Hair follicular keratinocyte (primary cell): ENCODE measurements around the gene GIPR. TPM values are rescaled to one million over a fixed set of nuclear protein-coding genes. Genes with fewer than 3 reads are reported as not detected.

ENCODE experiments used
- total RNA-seq: library from RNA; depleted of rRNA; stranded (reverse); fragments of >200 nt; gene quantifications from 2 replicates; pipeline ENCODE4 v1.2.3, GENCODE V29; 2015

Gene GIPR, protein sequence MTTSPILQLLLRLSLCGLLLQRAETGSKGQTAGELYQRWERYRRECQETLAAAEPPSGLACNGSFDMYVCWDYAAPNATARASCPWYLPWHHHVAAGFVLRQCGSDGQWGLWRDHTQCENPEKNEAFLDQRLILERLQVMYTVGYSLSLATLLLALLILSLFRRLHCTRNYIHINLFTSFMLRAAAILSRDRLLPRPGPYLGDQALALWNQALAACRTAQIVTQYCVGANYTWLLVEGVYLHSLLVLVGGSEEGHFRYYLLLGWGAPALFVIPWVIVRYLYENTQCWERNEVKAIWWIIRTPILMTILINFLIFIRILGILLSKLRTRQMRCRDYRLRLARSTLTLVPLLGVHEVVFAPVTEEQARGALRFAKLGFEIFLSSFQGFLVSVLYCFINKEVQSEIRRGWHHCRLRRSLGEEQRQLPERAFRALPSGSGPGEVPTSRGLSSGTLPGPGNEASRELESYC
- total RNA-seq: 0.15 and 1.4 TPM in 2 replicates

DNA sequence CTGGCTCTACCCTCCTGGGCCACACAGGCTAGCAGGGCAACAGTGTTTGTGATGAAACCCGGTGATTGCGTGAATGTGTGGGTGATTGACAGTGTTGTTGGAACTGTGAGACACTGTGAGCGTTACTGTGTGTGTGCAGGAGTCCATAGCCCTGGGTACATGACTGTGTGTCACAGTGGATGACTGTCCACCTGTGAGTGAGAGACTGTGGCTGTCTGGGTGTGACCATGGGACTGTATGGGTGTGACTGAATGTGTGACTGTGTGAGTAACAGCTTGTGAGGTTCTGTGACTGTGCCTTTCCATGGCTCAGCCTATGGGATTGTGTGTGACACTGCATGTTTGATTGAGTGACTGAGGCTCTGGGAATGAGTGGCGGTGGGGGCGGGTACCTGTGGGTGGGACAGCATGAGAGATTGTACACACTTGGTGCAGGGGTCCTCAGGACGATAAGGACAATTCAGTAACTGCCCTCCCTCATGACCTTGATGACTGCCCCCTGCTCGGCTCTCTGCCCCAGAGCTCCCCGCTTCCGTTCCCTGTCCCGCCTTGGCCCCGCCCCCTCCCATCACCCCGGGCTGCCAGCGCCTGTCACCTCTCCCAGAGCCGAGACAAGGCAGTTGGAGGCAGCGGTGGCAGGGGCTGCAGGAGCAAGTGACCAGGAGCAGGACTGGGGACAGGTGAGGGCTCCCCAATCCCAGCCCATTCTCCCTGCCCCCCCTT is at the start of gene GIPR:
GIPR (plus strand) TSS at position 602 of the 722 bp plus-strand sequence. CDS start 1,300 bp downstream, outside the sequence.

DNA sequence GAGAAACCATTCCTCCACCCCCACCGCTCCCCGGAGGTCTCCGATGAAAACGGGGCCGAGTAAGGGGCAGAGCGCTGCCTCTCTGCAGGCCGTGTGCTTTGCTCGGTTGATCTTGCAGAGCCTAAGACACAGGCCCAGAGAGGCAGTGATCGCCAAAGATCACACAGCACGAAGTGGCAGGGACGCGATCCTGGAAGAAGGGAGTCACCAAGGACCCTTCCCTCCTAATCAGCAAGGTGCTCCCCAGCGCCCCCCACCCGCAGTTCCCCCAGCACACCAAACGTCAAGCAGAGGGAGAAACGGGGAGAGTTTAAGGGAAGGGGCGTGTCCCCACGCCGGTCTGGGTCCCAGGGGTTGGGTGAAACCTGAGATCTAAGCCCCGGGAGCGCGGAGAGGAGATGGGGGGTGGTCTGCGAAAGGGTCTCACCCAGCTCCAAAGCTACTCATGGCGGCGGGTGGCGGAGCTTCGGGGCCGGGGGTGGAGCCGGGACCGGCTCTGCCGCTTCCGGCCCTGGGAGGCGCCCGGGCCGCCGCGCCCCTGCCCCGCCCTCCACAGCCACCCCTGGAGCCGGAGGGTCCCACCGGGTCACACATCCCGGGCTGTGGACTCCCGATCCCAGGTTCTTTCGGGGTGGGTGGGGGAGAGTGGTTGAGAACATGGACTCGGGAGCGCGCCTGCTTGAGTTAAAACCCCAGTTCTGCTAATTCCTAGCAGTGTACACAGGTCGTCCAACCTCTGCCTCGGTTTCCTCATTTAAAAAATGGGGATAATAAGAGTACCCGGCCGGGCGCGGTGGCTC is 28.9 kb upstream of the GIPR start, which contains the start of gene EML2:
EML2 (minus strand) TSS at position 468 of the 800 bp plus-strand sequence; CDS start at position 447, 21 bp downstream.

DNA sequence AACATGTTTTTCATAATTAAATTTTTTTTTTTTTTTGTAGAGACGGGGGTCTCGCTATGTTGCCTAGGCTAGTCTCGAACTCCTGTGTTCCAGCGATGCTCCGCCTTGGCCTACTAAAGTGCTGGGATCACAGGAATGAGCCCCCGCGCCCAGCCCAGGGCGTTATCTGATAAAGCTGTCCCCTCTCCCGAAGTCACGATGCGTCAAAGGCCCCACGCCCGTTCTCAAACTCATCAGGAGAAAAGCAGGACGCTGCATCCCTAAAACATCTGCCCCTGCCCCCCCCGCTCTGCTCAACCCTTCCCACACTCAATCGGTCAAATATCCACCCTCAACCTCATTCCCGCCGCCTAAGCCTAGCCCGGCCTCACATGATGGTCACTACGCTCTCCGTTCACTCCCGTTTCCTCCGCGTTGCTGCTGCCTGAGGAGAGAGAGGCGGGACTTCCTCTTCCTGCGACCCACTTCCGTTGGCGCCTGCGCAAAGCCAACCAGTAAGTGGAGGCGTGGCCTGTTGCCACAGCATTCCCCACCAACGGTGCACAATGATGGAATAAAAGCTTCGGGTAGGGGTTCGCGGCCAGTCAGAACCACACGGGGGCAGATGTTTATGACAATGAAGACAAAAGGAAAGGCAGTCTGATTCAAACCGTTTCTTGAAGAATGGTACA is 23.6 kb downstream of the GIPR start, which contains the start of gene SNRPD2:
SNRPD2 (minus strand) TSS at position 438 of the 671 bp plus-strand sequence; CDS start at position 373, 65 bp downstream.

DNA sequence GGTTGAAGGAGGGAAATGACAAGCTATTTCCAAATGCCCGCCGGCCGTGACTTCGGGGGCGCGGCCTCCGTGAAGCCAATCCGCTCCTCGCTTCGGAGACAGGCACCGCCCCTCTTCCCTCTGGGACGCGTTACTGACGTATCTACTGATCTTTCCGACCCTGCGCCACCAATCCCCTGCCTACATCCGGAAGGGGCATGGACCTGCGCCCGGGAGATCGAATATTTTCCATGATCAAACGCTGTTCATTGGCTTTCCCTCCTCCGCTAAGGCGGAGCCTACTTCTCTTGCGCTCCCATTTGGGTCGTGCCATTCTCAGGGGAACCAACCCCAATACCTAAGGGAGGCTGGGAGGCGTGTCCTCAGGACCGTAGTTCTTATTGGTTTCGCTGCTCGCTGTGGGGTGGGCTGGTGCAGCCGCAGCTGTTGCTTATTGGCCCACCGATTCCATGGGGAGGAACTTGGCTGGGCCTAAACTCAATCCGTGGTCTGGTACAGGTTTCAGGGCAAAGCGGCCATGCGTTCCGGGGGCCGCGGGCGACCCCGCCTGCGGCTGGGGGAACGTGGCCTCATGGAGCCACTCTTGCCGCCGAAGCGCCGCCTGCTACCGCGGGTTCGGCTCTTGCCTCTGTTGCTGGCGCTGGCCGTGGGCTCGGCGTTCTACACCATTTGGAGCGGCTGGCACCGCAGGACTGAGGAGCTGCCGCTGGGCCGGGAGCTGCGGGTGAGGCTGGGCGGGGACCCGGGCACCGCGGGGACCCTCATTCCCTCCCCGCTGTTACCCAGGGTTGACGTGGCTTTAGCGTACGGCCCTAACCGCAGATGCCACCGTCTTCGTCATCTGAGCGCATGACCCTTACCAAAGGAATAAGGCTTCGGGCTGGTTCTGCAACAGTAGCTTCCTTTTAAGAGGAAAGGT is 24.4 kb downstream of the GIPR start, which contains the start of gene QPCTL:
QPCTL (plus strand) TSS at position 480 of the 919 bp plus-strand sequence; CDS start at position 518, 38 bp downstream.

DNA sequence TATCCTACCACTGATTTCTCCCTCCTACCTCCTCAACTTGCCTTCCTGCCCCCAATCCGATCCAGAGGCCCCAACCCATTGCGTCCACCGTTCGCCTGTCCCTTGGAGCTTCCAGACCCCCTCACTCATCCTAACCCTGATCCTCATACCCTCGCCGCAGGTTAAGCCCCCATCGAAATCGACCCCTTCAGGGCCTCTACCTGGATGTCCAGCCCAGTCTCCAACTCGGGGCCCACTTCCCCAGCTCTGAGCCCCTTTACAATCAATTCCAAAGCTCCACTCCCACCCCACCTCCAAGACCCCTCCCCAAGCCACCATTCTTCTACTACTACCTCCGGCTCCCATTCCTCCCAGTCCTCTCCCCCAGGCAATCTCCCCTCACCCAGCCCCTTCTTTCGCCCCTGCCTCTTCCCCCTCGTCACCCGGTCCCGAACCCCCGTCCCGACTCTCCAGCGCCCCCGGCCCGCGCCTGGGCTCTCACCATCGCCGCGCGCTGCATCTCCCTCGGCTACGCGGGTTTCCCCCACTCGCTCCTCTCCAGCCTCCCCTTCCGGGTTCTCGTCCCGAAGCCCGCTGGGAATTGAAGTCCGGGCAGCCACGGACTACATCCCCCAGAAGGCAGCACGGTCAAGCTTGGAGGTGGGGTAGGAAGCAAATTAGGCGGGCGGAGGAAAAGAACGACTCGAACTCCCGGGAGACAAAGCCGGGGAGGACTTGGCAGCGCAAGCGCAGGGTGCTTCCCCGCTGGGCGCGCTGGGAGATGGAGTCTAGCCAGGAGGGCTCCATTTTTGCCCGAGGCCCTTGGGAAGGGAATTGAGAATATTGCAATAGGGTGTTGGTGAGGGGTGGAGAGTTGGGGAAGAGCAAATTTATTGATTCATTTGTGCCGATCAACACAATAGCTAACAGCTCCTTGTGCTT is 62.6 kb downstream of the GIPR start, which contains the start of gene FBXO46:
FBXO46 (minus strand) TSS at position 529 of the 921 bp plus-strand sequence. CDS start 17,401 bp downstream, outside the sequence.

Other genes starting within 250 kb of the GIPR start
- 209 and 217 TPM in 2 replicates for gene ERCC1, start 244.3 kb upstream of the GIPR start, total RNA-seq
- 6.6 and 7.5 TPM in 2 replicates for gene FOSB, start 200.2 kb upstream of the GIPR start, total RNA-seq
- gene RTN2, start 171.2 kb upstream of the GIPR start, total RNA-seq: 6.7 and 16.6 TPM in 2 replicates
- gene PPM1N, start 169.8 kb upstream of the GIPR start, total RNA-seq: 1.9 and 4.1 TPM in 2 replicates
- 153 and 157 TPM in 2 replicates for gene VASP, start 160.7 kb upstream of the GIPR start, total RNA-seq
- 9.7 and 13.0 TPM in 2 replicates for gene OPA3, start 83.4 kb upstream of the GIPR start, total RNA-seq
- gene GPR4, start 66.0 kb upstream of the GIPR start, total RNA-seq: not detected in 2 replicates
- gene EML2, start 28.8 kb upstream of the GIPR start, total RNA-seq: 74.6 and 132 TPM in 2 replicates
- 339 and 436 TPM in 2 replicates for gene SNRPD2, start 23.7 kb downstream of the GIPR start, total RNA-seq
- gene QPCTL, start 24.4 kb downstream of the GIPR start, total RNA-seq: 30.1 and 35.1 TPM in 2 replicates
- gene FBXO46, start 62.7 kb downstream of the GIPR start, total RNA-seq: 9.1 and 10.7 TPM in 2 replicates
- not detected in 2 replicates for gene MEIOSIN, start 65.2 kb downstream of the GIPR start, total RNA-seq
- gene SIX5, start 101.0 kb downstream of the GIPR start, total RNA-seq: 10.8 and 14.8 TPM in 2 replicates
- 2.1 and 7.1 TPM in 2 replicates for gene DMPK, start 114.3 kb downstream of the GIPR start, total RNA-seq
- gene DMWD, start 124.6 kb downstream of the GIPR start, total RNA-seq: 40.7 and 41.0 TPM in 2 replicates
- not detected in 2 replicates for gene RSPH6A, start 147.1 kb downstream of the GIPR start, total RNA-seq
- gene SYMPK, start 194.9 kb downstream of the GIPR start, total RNA-seq: 28.9 and 29.0 TPM in 2 replicates
- not detected in 2 replicates for gene FOXA3, start 196.1 kb downstream of the GIPR start, total RNA-seq
- 17.1 and 26.2 TPM in 2 replicates for gene IRF2BP1, start 217.9 kb downstream of the GIPR start, total RNA-seq
- gene MYPOP, start 234.4 kb downstream of the GIPR start, total RNA-seq: 3.2 and 6.8 TPM in 2 replicates
- gene NANOS2, start 246.6 kb downstream of the GIPR start, total RNA-seq: not detected in 2 replicates